Caco-2 (cell line): ENCODE results near the gene TMC1. TPM values are rescaled to one million over a fixed set of nuclear protein-coding genes. Genes with fewer than 3 reads are reported as not detected.

ENCODE experiments used
- BruUV-seq: library from RNA; stranded (reverse); fragments of 400-500 nt; replicated peaks from 2 replicates; lab custom pipeline; 2021; lab: Mats Ljungman, UMichigan
- CTCF ChIA-PET: fragments of 300-600 bp; sonication (Branson Sonifier 250); formaldehyde crosslinking; loops from one replicate; lab custom pipeline; 2022; ENCODE audit warnings: antibody characterized with exemption; lab: Charles Lee
- POLR2A ChIA-PET: fragments of 300-600 bp; sonication (Branson Sonifier 250); formaldehyde crosslinking; loops from one replicate; lab custom pipeline; 2022; ENCODE audit warnings: antibody characterized with exemption; lab: Charles Lee
- DNase-seq, 2 experiments: peaks; one replicate each; pipeline versions ENCODE4 v3.0.0 to v3.0.0-alpha.2; 2020 to 2022
- H3K27me3 ChIP-seq: replicated peaks from 2 replicates; pipeline ENCODE4 v1.6.0; 2011; ENCODE audit warnings: low read length; ENCODE audit not compliant: control insufficient read depth, insufficient read depth
- H3K36me3 ChIP-seq: 2 replicates; pipeline ENCODE4 v1.5.1; 2011; ENCODE audit warnings: low read length; ENCODE audit not compliant: control insufficient read depth, insufficient read depth
- H3K4me1 ChIP-seq: fragments of 250-450 bp; sonication (Bioruptor Pico); 2 replicates; pipeline ENCODE4 v1.5.1; 2020; ENCODE audit warnings: mild to moderate bottlenecking
- H3K4me3 ChIP-seq: 2 replicates; pipeline ENCODE4 v1.5.1; 2011; ENCODE audit warnings: low read depth, mild to moderate bottlenecking, control low read depth, low read length
- H3K9me3 ChIP-seq: fragments of 250-450 bp; sonication (Bioruptor Pico); 2 replicates; pipeline ENCODE4 v1.5.1; 2020; ENCODE audit warnings: mild to moderate bottlenecking, moderate library complexity
- H3K27ac Mint-ChIP-seq: one replicate; pipeline ENCODE4 v1.8.0; 2022; ENCODE audit warnings: mixed read lengths; ENCODE audit not compliant: unreplicated experiment
- H3K27me3 Mint-ChIP-seq: one replicate; pipeline ENCODE4 v1.8.0; 2022; ENCODE audit warnings: mixed read lengths; ENCODE audit not compliant: insufficient read depth, unreplicated experiment
- H3K36me3 Mint-ChIP-seq: one replicate; pipeline ENCODE4 v1.8.0; 2022; ENCODE audit warnings: mild to moderate bottlenecking, mixed read lengths; ENCODE audit not compliant: insufficient read depth, unreplicated experiment
- H3K4me1 Mint-ChIP-seq: one replicate; pipeline ENCODE4 v1.8.0; 2022; ENCODE audit warnings: low read depth, mixed read lengths; ENCODE audit not compliant: unreplicated experiment
- H3K4me3 Mint-ChIP-seq: one replicate; pipeline ENCODE4 v1.8.0; 2022; ENCODE audit warnings: mild to moderate bottlenecking, moderate library complexity, mixed read lengths; ENCODE audit not compliant: unreplicated experiment
- H3K9me3 Mint-ChIP-seq: one replicate; pipeline ENCODE4 v1.8.0; 2022; ENCODE audit warnings: mixed read lengths; ENCODE audit not compliant: unreplicated experiment
- intact Hi-C: fragments of 100-400 bp; cut with micrococcal nuclease; formaldehyde crosslinking; loops from one replicate; pipeline ENCODE4 v1.10.0; 2022; ENCODE audit not compliant: unreplicated experiment
- total RNA-seq: library from RNA; stranded (reverse); gene quantifications from 2 replicates; pipeline ENCODE4 v1.2.3, GENCODE V29; 2022
- TF ChIP-seq, protein P1 (sequence below), 2 experiments: fragments of 200-600 bp in 1 of 2; IDR thresholded peaks; 1 replicate in 1 of 2; 2 replicates in 1 of 2; pipeline versions ENCODE4 v1.5.1 to v1.8.0; 2011 to 2022; ENCODE audit warnings: antibody characterized with exemption in 1 of 2, control low read depth in 1 of 2, inconsistent platforms in 1 of 2, low read depth in 1 of 2, low read length in 1 of 2, mild to moderate bottlenecking in 1 of 2, moderate library complexity in 1 of 2; ENCODE audit not compliant: insufficient read depth in 1 of 2, severe bottlenecking in 1 of 2, unreplicated experiment in 1 of 2

TMC1 gene
- total RNA-seq, 1 experiment from 2014 or later = not detected

DNA sequence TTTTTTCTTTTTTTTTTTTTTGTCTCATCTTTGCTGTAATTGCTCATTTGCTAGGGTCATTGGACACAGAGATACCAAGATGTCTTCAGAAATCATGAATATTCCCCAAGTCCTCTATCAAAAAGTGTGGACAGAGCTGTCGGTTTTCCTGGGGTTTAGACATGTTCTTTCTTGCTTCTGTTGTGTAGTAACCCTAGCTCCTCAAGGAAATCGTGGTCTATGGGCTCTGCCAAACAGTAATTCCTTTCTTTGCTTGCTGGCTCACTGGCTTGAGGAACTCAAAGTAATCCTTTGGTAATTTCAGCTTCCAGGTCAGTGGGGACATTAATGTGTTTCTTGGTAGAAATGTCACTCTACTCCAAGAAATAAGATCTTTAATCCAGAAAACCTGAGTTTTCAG, 101.7 kb downstream of the TMC1 start:
- ChIA-PET CTCF (no interaction called here), POLR2A (no interaction called here)
- intact Hi-C loops = no loop called here
- H3K27me3 Mint-ChIP-seq = no peaks in the 10 kb centered on the region
- H3K4me3 ChIP-seq = no peak overlapping the region
- H3K36me3 Mint-ChIP-seq = no peaks in the 10 kb centered on the region
- BruUV-seq = no TSS peak
- no peaks in the 10 kb centered on the region for H3K4me1 Mint-ChIP-seq
- no peak overlapping the region for H3K27ac Mint-ChIP-seq
- H3K4me1 ChIP-seq = no peaks in the 10 kb centered on the region
- TF ChIP-seq, protein P1, sequence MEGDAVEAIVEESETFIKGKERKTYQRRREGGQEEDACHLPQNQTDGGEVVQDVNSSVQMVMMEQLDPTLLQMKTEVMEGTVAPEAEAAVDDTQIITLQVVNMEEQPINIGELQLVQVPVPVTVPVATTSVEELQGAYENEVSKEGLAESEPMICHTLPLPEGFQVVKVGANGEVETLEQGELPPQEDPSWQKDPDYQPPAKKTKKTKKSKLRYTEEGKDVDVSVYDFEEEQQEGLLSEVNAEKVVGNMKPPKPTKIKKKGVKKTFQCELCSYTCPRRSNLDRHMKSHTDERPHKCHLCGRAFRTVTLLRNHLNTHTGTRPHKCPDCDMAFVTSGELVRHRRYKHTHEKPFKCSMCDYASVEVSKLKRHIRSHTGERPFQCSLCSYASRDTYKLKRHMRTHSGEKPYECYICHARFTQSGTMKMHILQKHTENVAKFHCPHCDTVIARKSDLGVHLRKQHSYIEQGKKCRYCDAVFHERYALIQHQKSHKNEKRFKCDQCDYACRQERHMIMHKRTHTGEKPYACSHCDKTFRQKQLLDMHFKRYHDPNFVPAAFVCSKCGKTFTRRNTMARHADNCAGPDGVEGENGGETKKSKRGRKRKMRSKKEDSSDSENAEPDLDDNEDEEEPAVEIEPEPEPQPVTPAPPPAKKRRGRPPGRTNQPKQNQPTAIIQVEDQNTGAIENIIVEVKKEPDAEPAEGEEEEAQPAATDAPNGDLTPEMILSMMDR (IDR thresholded peaks at IDR 0.05; ENCODE audit: insufficient read depth in 1 of 2, low read depth in 1 of 2, low read length in 1 of 2, severe bottlenecking in 1 of 2, unreplicated experiment in 1 of 2) = no peak
- H3K27me3 ChIP-seq = no peaks in the 10 kb centered on the region
- no peaks in the 10 kb centered on the region for H3K9me3 Mint-ChIP-seq
- no peaks in the 10 kb centered on the region for H3K9me3 ChIP-seq
- DNase-seq = no peak
- H3K36me3 ChIP-seq = no peaks in the 10 kb centered on the region
- no peak overlapping the region for H3K4me3 Mint-ChIP-seq

DNA sequence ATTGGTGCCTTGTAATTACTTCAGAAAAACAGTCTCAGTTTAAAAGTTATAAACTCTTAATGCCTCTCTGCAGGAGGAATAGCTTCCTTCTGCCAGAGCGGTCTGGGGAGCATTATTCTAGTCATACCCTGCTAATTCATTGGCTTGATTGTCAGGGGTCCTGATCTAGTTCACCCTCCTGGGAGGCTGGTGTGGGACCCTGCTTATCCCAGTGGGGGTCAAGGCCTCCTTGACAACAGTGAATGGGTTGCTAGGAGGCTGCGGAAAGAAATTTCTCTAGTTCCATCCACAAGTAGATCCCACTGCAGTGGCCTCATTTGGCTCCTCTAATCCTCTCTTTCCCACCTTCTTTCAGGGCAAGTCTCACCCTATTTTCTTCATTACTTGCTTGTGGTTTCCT, 105.7 kb downstream of the TMC1 start:
- Mint-ChIP-seq H3K27ac (no peak overlapping the region), H3K4me3 (no peak overlapping the region), H3K36me3 (no peaks in the 10 kb centered on the region), H3K4me1 (no peaks in the 10 kb centered on the region), H3K9me3 (no peaks in the 10 kb centered on the region), H3K27me3 (no peaks in the 10 kb centered on the region)
- BruUV-seq = no TSS peak
- Histone ChIP-seq H3K36me3 (no peaks in the 10 kb centered on the region), H3K4me1 (no peaks in the 10 kb centered on the region), H3K4me3 (no peak overlapping the region), H3K27me3 (no peaks in the 10 kb centered on the region), H3K9me3 (no peaks in the 10 kb centered on the region)
- TF ChIP-seq, protein P1 (IDR thresholded peaks at IDR 0.05; ENCODE audit: insufficient read depth in 1 of 2, low read depth in 1 of 2, low read length in 1 of 2, severe bottlenecking in 1 of 2, unreplicated experiment in 1 of 2) = no peak
- POLR2A ChIA-PET = no interaction called here
- CTCF ChIA-PET = no interaction called here
- no peak for DNase-seq
- intact Hi-C loops = no loop called here

DNA sequence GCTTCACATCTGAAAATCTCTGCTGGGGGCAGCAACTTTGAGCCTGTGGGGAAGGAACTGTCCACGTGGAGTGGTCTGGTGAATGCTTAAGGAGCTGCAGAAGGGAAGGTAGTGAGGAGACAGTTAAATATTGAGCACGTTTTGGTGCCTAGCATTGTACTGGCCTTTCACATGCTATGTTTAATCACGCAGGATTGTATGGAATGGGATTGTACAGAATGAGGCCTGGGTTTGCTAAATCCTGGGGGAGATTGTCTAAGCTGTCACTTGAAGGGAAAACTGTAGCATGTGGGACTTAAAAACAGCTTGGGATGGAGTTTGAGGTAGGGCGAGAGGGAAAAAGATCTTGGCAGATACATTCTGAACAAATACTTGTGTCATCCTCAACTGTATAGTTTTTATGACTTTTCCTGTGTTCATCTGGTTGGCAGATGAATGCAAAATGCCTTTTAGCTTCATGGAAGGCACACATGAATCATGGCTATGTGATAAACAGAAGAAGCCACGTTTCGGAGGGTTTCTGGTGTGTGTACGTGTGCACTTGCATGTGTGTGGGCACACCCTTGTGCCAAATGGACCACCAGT, 106.6 kb downstream of the TMC1 start:
- Histone ChIP-seq H3K4me3 (no peak overlapping the region), H3K27me3 (no peaks in the 10 kb centered on the region), H3K4me1 (no peaks in the 10 kb centered on the region), H3K9me3 (no peaks in the 10 kb centered on the region), H3K36me3 (no peaks in the 10 kb centered on the region)
- no peaks in the 10 kb centered on the region for H3K4me1 Mint-ChIP-seq
- DNase-seq = no peak
- no peak overlapping the region for H3K27ac Mint-ChIP-seq
- no TSS peak for BruUV-seq
- TF ChIP-seq, protein P1 (IDR thresholded peaks at IDR 0.05; ENCODE audit: insufficient read depth in 1 of 2, low read depth in 1 of 2, low read length in 1 of 2, severe bottlenecking in 1 of 2, unreplicated experiment in 1 of 2) = no peak
- CTCF ChIA-PET = no interaction called here
- POLR2A ChIA-PET = no interaction called here
- H3K36me3 Mint-ChIP-seq = no peaks in the 10 kb centered on the region
- H3K9me3 Mint-ChIP-seq = no peaks in the 10 kb centered on the region
- intact Hi-C loops = no loop called here
- no peak overlapping the region for H3K4me3 Mint-ChIP-seq
- H3K27me3 Mint-ChIP-seq = no peaks in the 10 kb centered on the region
